NCI-H1092 (cell line): ENCODE results near the gene CCDC13.

Source experiments
- DNase-seq: peaks from one replicate; lab custom pipeline; 2025; lab: John Stamatoyannopoulos, UW

The CCDC13 gene

GRCh38 chr3:42732829-42733459, 40.1 kb downstream of the CCDC13 start:
- no peak for DNase-seq

DNA sequence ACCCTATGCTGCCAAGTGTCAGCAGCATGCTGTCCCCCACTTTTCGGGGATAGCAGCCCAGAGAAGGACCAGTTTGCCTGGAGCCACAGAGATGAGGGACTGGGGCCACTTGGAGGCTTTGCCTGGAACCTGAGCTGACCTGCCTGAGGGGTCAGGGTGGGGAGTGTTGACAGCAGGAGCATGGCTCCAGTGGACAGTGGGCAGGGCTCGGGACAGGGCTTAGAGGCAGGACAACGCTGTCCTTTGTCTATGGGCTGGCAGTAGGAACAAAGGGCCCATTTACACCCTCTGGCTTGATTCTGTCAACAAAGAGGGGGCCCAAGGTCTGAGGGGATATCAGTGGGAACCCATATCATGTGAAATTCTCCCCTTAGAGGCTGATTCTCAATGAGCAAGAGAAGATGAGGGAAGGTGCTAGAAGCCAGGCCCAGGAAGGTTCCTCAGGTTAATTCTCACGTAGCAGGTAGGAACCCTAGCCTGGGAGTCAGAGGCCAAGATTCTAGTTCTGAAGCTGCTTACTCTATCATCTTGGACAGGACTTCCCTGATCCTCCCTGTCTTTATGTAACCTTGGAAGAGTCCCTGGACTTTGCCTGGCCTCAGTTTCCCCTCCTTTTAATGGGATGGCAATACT, 40.7 kb downstream of the CCDC13 start:
- DNase-seq: no peak

DNA sequence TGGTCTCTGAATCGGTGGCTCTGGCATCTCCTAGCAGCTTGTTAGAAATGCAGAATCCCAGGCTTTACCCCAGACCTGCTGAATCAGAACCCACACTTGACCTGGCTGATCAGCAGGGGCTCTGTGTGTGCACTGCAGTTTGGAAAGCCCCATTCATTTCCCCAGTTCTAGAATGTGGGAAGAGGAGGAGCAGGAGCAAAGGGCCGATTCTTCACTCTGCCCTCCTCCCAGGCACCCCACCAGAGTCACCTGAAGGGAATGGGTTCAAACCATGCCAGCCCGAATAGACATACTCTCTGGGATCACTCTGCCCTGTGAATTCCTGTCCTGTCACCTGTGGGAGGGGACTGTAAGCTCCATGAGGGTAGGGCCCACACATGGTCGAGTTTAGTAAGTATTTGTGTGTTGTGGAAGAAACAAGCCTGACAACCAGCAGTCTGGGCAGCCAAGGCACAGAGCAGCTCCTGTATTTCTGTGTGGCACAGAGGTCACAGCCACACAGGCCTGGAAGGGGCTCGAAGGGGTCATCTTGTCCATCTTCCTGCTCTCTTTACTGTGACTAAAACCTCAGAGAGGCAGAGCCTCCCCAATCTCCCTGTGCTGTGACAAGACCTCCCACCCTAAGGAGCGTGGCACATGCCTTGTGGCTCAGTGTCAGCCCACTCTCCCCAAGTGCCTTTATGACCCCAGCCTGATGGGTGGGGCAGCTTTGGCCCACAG, 41.4 kb downstream of the CCDC13 start:
- DNase-seq: no peak

DNA sequence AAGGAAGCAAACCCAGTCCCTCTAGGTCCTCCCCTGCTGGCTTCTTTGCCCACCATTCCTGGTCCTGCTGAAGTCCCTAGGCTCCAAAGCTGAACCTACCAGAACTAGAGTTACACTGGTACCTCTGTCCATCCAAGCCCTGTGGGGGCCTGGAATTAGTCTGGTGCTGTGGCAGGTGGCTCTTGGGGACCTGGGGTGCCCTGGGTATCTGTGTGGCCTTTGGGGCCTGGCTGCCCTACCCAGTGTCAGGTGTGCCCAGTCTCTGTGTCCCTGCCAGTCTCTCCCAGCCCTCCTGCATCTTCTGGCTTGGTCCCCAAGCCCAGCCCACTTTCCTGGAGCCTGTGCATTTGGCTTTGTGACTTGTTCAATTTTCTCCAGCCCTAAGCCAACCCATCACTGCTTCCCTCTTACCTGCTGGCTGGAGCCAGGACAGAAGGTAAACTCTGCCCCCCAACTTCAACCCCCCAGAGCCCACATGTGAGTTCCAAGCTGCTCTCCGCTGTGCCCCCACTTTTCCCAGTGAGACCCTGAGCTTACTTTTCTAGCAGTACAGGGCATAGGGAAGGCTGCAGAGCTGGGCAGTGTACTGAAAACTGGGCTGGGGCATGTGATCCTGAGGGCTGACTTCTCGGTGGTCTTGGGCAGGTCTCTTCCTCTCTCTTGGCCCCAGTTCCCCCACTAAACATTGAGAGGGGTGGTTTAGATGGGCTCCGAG, 42.2 kb downstream of the CCDC13 start:
- DNase-seq: no peak

DNA sequence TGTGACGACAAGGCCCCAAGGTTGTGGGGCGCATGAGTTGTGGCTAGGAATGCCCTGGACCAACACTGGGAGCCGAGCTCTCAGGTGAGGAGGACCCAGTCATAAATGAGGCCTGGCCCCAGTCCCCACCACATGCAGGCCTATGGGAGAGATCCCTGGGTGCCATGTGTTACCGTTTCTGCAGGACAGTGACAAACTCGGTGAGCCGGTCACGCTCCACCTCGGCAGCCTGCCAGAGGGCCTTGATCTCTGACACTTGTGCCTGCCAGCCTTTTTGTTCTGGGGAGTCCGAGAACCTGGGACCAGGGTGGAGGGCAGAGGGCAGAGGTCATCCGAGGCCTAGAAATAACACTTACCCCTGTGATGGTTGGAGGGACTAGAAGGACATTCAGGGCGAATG, 42.8 kb downstream of the CCDC13 start:
- no peak for DNase-seq

DNA sequence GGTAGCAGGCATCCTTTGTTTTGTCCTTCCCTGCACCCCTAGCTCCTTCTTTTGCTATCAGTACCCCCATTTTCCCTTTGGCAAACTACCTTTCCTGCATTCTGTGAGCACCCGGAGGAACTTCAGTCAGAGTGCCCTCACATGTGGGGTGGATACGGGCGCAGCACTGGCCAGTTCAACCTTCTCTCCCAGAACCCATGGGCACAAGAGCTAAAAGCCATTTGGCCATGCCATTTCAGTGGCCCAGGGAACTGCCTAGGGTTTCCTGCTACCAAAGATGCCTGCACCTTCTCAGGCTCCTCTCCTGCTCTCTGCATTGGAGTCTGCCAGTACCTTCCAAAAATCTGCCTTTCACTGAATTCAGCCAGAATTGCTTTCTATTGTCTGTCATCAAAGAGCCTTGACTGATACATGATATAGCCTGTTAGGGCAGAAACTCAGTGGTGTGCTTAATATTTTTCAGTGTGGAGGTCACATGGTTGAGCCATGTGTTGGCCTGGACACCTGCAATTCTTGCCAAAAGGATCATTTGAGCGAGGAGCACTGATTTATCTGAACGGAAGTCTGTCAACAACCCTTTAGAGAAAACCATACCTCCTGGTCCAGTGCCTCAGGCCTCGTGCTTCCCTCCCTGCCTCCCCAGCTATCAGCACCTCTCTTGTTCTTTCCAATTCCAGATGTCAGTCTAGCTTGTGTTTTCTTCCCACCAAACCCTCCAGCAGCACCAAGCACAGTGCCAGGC, 43.5 kb downstream of the CCDC13 start:
- DNase-seq: no peak

DNA sequence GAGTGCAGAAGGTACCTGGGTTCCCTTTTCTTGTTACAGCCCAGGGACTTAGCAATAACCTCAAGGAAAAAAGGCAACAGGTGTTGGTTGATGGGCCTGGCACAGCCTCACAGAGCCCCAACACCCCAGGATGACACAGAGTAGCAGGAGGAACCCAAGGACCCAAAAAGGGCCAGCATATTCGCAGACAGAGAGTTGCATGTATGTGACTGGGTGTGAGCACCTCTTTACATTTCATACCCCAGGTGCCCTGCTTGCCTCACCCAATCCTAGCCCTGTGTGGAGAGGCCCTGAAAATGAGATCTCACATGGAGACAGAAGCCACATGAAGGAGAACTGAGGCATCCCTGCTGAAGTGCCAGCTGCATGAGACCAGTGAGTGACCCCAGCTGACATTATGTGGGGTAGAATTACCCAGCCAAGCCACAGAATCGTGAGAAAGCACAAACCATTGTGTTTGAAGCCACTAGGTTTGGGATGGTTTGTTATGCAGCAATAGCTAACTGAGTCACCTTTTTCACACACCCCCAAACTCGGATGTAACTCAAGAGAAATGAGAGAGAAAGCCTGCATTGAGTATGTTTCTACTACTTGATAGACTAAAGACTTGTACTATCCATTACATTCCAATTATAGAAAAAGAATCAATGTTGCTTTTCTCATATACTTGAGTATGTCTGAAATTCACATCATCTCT, 44.2 kb downstream of the CCDC13 start:
- DNase-seq: no peak

DNA sequence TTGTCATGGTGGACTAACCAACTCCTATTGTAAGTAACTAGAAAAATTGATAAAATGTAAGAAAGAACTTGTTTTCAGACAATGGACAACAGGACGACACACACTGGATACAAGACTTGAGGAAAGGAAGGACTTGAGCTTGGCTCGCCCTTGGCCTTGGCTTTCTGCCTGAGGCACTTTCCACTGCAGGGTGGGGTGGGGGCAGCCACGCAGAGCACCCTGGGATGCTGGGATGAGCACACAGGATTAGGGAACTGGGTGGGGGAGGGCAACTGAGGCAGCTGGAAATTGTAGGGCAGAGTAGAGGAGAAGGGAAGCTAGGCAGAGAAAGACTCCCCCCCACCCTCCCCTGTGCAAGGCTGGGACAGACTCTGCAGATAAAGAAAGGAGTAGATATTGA, 45.0 kb downstream of the CCDC13 start:
- no peak for DNase-seq

DNA sequence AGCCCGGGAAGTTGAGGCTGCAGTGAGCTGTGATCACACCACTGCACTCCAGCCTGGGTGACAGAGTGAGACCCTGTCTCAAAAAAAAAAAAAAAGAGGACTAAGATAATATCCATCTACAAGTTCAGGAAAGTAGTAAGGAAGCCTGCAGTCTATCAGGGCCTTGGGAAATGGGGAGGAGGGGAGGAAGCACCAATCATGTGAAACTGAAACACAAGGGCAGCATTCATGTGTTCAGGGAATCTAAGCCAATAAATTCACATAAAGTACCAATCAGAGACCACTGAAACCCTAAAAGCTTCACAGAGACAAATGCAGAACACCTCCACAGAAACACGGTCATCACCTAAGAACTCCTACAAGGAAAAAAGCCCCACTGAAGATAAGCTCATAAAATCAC, 47.6 kb downstream of the CCDC13 start:
- no peak for DNase-seq

DNA sequence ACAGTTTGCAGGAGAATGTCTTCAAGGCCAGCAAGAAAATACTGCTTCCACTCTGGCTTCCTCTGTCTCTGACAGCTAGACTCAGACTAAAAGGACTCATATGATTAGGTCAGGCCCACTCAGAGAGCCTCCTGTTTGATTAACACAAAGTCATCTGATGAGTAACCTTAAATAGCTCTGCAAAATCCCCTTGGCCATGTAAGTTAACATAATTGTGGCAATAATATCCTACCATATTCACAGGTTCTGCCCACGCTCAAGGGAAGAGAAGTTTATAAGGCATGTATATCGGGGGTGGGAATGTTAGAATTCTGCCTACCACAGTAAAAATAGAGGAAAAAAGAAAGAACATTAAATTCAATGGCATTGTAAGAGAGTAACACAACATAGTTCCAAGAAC, 49.8 kb downstream of the CCDC13 start:
- no peak for DNase-seq
